ENCODE data around the gene TBC1D10A. TPM values are rescaled to one million over a fixed set of nuclear protein-coding genes. Genes with fewer than 3 reads are reported as not detected.

TBC1D10A gene
- total RNA-seq, 4 donors from 2014 or later, result 38.3 to 49.2 (median 43.0) TPM

DNA sequence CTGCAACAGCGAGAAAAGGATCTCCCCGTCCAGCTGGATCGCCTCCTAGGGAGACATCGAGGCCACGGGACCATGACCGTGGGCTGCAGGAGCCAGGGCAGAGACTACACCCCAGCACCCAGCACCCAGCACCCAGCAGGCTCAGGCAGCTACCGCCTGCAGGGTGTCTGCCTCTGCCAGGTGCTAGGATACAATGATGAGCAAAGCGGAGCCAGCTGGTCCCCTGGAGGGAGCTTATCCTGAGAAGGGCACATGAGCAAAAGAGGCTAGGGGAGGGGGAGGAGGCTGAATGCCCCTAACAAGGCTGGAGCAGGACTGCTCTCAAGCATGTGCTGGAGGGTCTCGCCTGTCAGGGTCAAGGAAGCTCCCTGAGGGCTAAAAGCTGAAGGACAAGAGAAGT lies 32.7 kb downstream of the TBC1D10A start:
- H3K4me3 ChIP-seq, result no peak overlapping the region
- peaks cover 83% of the 10 kb centered on the region for H3K4me1 ChIP-seq
- 84% methylated on average over 3 of the region's 9 CpGs for WGBS
- no peaks in the 10 kb centered on the region for H3K27me3 ChIP-seq
- no peak for DNase-seq (ENCODE audit: low spot score in 2 of 2)
- peaks cover 73% of the 10 kb centered on the region for H3K36me3 ChIP-seq
- no peak overlapping the region for H3K27ac ChIP-seq
- no peak for TF ChIP-seq POLR2A (IDR thresholded peaks at IDR 0.05)
- H3K9me3 ChIP-seq, result no peaks in the 10 kb centered on the region

DNA sequence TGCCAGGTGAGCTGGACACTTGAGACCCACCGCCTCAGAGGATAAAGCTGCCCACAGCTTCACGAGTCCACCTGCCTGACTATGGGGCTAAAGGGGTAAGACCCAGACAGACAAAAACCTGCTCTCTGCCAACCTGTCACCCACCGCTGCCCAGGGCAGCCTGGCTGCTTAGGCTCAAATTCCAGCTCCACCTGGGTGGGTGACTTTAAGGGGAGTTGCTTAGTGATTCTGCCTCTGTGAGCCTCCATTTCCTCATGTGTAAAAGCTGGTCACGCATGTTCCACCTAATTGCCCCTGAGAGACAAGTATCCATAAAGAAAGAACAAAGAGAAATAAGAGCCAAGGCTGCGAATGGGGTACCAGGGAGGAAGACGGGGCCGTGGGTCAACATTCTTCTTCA lies 33.7 kb downstream of the TBC1D10A start:
- Histone ChIP-seq H3K9me3 (no peaks in the 10 kb centered on the region), H3K27ac (no peak overlapping the region), H3K36me3 (peaks cover 63% of the 10 kb centered on the region), H3K4me1 (peaks cover 83% of the 10 kb centered on the region), H3K27me3 (no peaks in the 10 kb centered on the region), H3K4me3 (no peak overlapping the region)
- TF ChIP-seq, protein P1, sequence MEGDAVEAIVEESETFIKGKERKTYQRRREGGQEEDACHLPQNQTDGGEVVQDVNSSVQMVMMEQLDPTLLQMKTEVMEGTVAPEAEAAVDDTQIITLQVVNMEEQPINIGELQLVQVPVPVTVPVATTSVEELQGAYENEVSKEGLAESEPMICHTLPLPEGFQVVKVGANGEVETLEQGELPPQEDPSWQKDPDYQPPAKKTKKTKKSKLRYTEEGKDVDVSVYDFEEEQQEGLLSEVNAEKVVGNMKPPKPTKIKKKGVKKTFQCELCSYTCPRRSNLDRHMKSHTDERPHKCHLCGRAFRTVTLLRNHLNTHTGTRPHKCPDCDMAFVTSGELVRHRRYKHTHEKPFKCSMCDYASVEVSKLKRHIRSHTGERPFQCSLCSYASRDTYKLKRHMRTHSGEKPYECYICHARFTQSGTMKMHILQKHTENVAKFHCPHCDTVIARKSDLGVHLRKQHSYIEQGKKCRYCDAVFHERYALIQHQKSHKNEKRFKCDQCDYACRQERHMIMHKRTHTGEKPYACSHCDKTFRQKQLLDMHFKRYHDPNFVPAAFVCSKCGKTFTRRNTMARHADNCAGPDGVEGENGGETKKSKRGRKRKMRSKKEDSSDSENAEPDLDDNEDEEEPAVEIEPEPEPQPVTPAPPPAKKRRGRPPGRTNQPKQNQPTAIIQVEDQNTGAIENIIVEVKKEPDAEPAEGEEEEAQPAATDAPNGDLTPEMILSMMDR (IDR thresholded peaks at IDR 0.05), result no peak
- no peak for TF ChIP-seq POLR2AphosphoS5 (IDR thresholded peaks at IDR 0.05)
- TF ChIP-seq POLR2A (IDR thresholded peaks at IDR 0.05), result no peak
- no peak for TF ChIP-seq EP300 (IDR thresholded peaks at IDR 0.05)
- no peak for DNase-seq (ENCODE audit: low spot score in 2 of 2)
- WGBS, result 71% methylated on average over 6 of the region's 7 CpGs

DNA sequence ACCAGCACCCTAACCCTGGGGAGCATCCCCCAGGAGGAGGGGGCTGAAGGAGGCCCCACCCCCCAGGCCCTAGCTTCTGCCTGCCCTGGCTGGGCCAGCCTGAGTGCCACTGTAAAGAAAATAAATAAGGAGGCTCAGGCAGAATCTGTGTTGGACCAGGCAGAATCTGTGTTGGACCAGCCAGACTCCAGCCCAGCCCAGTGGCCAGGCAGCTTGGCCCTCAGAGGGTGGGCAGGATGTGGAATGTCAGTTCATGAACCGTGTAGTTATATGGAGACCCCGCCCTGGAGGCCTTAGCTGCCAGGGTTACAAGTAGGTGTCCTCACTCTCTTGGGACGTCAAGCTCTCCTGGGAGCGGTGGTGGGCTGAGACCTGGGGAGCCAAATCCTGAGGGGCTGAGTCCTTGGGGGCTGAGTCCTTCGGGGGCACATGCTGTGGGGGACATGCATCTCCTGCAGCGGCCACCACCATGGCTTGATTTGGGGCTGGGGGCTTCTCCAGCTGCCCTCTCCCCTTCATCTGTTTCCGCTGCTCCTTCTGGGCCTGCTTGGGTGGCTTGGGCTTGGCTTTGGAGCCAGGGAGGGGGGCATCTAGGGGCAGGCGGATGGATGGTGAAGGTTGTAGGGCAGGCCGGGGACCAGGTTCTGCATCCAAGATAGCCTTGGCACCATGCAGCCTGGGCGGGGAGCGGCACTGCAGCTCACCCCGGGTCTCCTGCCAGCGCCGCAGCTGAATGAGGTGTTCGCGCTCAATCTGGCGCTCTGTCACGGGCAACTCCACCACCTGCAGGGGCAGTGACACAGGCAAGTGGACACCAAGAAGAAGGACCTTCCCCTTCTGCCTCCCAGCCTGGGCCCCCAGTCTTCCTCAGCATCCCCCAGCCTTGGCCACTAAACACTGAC lies 34.4 kb downstream of the TBC1D10A start:
- TF ChIP-seq POLR2AphosphoS5 (IDR thresholded peaks at IDR 0.05), result no peak
- TF ChIP-seq EP300 (IDR thresholded peaks at IDR 0.05), result no peak
- TF ChIP-seq, protein P1 (IDR thresholded peaks at IDR 0.05), result no peak
- no peak for TF ChIP-seq POLR2A (IDR thresholded peaks at IDR 0.05)
- H3K27ac ChIP-seq, result peak overlapping the region; percentile 92
- 66% methylated on average over 17 of the region's 18 CpGs for WGBS
- H3K27me3 ChIP-seq, result no peaks in the 10 kb centered on the region
- no peaks in the 10 kb centered on the region for H3K9me3 ChIP-seq
- DNase-seq (ENCODE audit: low spot score in 2 of 2), result no peak
- H3K36me3 ChIP-seq, result peaks cover 56% of the 10 kb centered on the region
- H3K4me1 ChIP-seq, result peaks cover 79% of the 10 kb centered on the region
- no peak overlapping the region for H3K4me3 ChIP-seq

DNA sequence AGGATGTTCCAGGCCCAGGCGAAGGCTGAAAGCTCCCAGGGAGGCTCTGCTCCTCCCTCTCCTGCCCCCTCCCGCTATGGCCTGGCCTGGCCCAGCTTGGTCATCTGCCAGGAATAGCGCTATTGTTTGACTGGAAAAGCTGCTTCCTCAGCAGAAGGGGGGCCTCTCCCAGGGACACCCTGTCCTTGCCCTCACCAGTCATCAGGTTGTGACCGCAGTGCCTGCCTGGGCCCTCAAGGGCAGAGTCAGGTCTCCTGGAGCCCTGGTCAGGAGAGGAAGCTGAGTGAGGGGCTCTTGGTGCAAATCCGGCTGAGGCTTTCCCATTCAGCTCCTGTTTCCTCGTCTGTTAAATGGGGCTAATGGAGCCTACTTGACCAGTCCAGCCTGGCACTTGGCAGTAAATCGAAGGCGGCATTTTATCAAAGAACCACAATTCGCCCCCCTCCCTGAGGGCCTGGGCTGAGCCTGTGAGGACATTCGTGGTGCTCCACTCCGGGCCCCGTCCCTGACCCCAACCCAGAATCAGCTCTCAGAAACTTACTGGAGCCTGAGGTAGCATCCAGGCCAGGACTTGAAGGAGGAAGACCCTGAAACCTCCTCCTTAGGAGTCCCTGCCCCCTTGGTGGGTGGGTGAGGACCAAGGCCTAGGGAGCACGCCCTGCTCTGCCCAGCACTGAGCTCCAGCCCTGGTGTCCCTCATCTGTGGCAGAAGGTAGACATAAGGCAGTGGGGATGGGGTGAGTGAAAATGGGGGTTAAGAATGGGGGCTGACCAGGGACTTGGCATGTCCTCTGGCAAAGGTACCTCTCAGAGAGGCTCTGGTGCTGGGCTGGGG lies 35.5 kb downstream of the TBC1D10A start:
- Histone ChIP-seq H3K4me3 (no peak overlapping the region), H3K27me3 (no peaks in the 10 kb centered on the region), H3K27ac (peak overlapping the region; percentile 92), H3K9me3 (no peaks in the 10 kb centered on the region), H3K4me1 (peaks cover 69% of the 10 kb centered on the region), H3K36me3 (peaks cover 49% of the 10 kb centered on the region)
- peak; percentile 92 to 94 for DNase-seq (ENCODE audit: low spot score in 2 of 2)
- TF ChIP-seq, protein P1 (IDR thresholded peaks at IDR 0.05), result no peak
- TF ChIP-seq POLR2A (IDR thresholded peaks at IDR 0.05) (no peak), EP300 (IDR thresholded peaks at IDR 0.05) (peak; percentile 86), POLR2AphosphoS5 (IDR thresholded peaks at IDR 0.05) (peak; percentile 66 to 98 (median 86))
- WGBS, result 55% methylated on average over 11 of the region's 13 CpGs

DNA sequence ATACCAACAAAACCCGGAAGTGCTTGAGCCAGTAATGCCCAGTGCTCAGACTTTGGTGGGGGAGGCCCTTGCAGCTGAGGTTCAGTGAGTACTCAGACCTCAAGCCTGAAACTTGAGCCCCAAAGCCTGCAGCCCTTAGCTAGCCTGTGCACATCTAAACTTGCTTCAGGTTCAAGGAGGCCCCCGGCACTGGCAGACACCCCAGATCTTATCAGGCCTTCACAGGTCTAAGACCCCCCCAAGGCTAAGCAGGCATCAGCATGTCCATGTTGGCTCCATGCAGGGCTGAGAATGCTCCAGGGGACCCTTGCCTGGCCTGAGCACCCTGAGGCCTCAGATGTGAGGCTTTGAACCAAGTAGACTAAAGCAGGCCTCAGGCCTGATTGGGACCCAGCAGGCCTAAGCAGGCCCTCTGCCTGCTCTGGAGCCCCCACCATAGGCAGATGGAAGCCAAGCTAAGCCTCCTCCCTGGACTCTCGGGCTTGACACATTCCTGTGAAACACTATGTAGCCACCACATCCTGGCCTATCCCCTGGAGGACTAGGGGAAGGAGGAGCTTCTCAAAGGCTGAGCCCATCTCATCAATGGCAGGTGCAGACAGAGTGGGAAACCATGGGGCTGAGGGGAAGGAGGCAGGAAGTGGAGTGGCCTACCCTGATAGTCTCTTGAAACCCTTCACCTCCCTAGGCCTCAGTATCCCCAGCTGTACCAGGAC lies 36.2 kb downstream of the TBC1D10A start:
- no peak for DNase-seq (ENCODE audit: low spot score in 2 of 2)
- no peak for TF ChIP-seq POLR2AphosphoS5 (IDR thresholded peaks at IDR 0.05)
- TF ChIP-seq, protein P1 (IDR thresholded peaks at IDR 0.05), result no peak
- TF ChIP-seq POLR2A (IDR thresholded peaks at IDR 0.05), result no peak
- TF ChIP-seq EP300 (IDR thresholded peaks at IDR 0.05), result no peak
- H3K27me3 ChIP-seq, result no peaks in the 10 kb centered on the region
- peaks cover 49% of the 10 kb centered on the region for H3K36me3 ChIP-seq
- peaks cover 65% of the 10 kb centered on the region for H3K4me1 ChIP-seq
- H3K9me3 ChIP-seq, result no peaks in the 10 kb centered on the region
- 30% methylated on average over 2 of the region's 3 CpGs for WGBS
- H3K4me3 ChIP-seq, result peak overlapping the region; percentile 88
- peak overlapping the region; percentile 92 for H3K27ac ChIP-seq
